Suprapubic skin (tissue), 4 donors: ENCODE data around the gene EPB41L2. TPM values are rescaled to one million over a fixed set of nuclear protein-coding genes. Genes with fewer than 3 reads are reported as not detected.
"Not testable (repeated sequence)": the region's sequence is repeated elsewhere in the genome, so short reads cannot be mapped to it uniquely, and the experiment has no call there.

ENCODE experiments used
- DNase-seq, 2 donors: peaks; one replicate each; pipeline ENCODE4 v3.0.0-alpha.2; 2019; ENCODE audit warnings: low spot score in 2 of 2
- H3K27ac ChIP-seq: fragments of 200-600 bp; sonication (generic); one replicate; pipeline ENCODE4 v1.5.1; 2019
- H3K27me3 ChIP-seq: fragments of 200-600 bp; sonication (generic); one replicate; pipeline ENCODE4 v1.5.1; 2019
- H3K36me3 ChIP-seq: fragments of 200-600 bp; sonication (generic); one replicate; pipeline ENCODE4 v1.5.1; 2019
- H3K4me1 ChIP-seq: fragments of 200-600 bp; sonication (generic); one replicate; pipeline ENCODE4 v1.5.1; 2019
- H3K4me3 ChIP-seq: fragments of 200-600 bp; sonication (generic); one replicate; pipeline ENCODE4 v1.5.1; 2019; ENCODE audit warnings: mild to moderate bottlenecking
- H3K9me3 ChIP-seq: fragments of 200-600 bp; sonication (generic); one replicate; pipeline ENCODE4 v1.5.1; 2019
- CTCF ChIP-seq, 2 donors: fragments of 200-600 bp in 1 of 2; fragments of 450-650 bp in 1 of 2; sonication (generic) in 1 of 2; IDR thresholded peaks; one replicate each; pipeline ENCODE4 v1.5.1; 2016 to 2019; ENCODE audit warnings: antibody characterized with exemption in 2 of 2, mild to moderate bottlenecking in 1 of 2, moderate library complexity in 1 of 2
- EP300 ChIP-seq: sonication (generic); formaldehyde crosslinking; IDR thresholded peaks from one replicate; pipeline ENCODE4 v1.6.1; 2017; ENCODE audit warnings: antibody characterized with exemption
- POLR2A ChIP-seq, 2 donors: fragments of 450-650 bp; IDR thresholded peaks; one replicate each; pipeline ENCODE4 v1.6.1; 2017; ENCODE audit warnings: antibody characterized with exemption in 2 of 2, mild to moderate bottlenecking in 2 of 2, moderate library complexity in 2 of 2
- POLR2AphosphoS5 ChIP-seq, 3 donors: sonication (generic); formaldehyde crosslinking; IDR thresholded peaks; one replicate each; pipeline ENCODE4 v1.6.1; 2017; ENCODE audit warnings: antibody characterized with exemption in 3 of 3
- WGBS: methylation state at CpG from one replicate; pipeline ENCODE4 v1.1.5; 2018; 5-methylcytosine and 5-hydroxymethylcytosine counted together
- total RNA-seq, 4 donors: library from RNA; depleted of rRNA; stranded (reverse); fragments of >200 nt; gene quantifications; one replicate each; pipeline ENCODE4 v1.1.0, GENCODE V29; 2016

The EPB41L2 gene
- total RNA-seq, 4 donors from 2014 or later: 11.4 to 26.8 (median 15.4) TPM

GRCh38 chr6:130822736-130823135, 240.3 kb downstream of the EPB41L2 start:
- no peak overlapping the region for H3K4me3 ChIP-seq
- no peaks in the 10 kb centered on the region for H3K27me3 ChIP-seq
- H3K27ac ChIP-seq: no peak overlapping the region
- DNase-seq: no peak
- no peaks in the 10 kb centered on the region for H3K36me3 ChIP-seq
- H3K4me1 ChIP-seq: no peaks in the 10 kb centered on the region
- no peaks in the 10 kb centered on the region for H3K9me3 ChIP-seq
- TF ChIP-seq CTCF (IDR thresholded peaks at IDR 0.05): no peak
- TF ChIP-seq POLR2AphosphoS5 (IDR thresholded peaks at IDR 0.05): no peak
- TF ChIP-seq EP300: no peak
- TF ChIP-seq POLR2A (IDR thresholded peaks at IDR 0.05): no peak
- 96% methylated on average over 1 of the region's 1 CpG for WGBS

- H3K4me1 ChIP-seq: no peaks in the 10 kb centered on the region
- no peaks in the 10 kb centered on the region for H3K9me3 ChIP-seq
- H3K27me3 ChIP-seq: no peaks in the 10 kb centered on the region
- no peak for DNase-seq
- no peak overlapping the region for H3K27ac ChIP-seq
- no peak for TF ChIP-seq EP300
- TF ChIP-seq POLR2AphosphoS5 (IDR thresholded peaks at IDR 0.05): no peak
- no peak for TF ChIP-seq POLR2A (IDR thresholded peaks at IDR 0.05)
- TF ChIP-seq CTCF (IDR thresholded peaks at IDR 0.05): no peak
- no peak overlapping the region for H3K4me3 ChIP-seq
- H3K36me3 ChIP-seq: no peaks in the 10 kb centered on the region
- WGBS: 91% methylated on average over 5 of the region's 5 CpGs
Measured at GRCh38 chr6:130815200-130816071, 247.6 kb downstream of the EPB41L2 start.

- DNase-seq: no peak
- Histone ChIP-seq H3K9me3 (no peaks in the 10 kb centered on the region), H3K4me1 (no peaks in the 10 kb centered on the region), H3K4me3 (no peak overlapping the region), H3K27me3 (no peaks in the 10 kb centered on the region), H3K36me3 (no peaks in the 10 kb centered on the region), H3K27ac (no peak overlapping the region)
- no peak for TF ChIP-seq EP300
- no peak for TF ChIP-seq CTCF (IDR thresholded peaks at IDR 0.05)
- TF ChIP-seq POLR2AphosphoS5 (IDR thresholded peaks at IDR 0.05): no peak
- no peak for TF ChIP-seq POLR2A (IDR thresholded peaks at IDR 0.05)
- WGBS: 91% methylated on average over 3 of the region's 3 CpGs
Measured at GRCh38 chr6:130814506-130814905, 248.5 kb downstream of the EPB41L2 start.

GRCh38 chr6:130811932-130812331, 251.1 kb downstream of the EPB41L2 start:
- WGBS: 96% methylated on average over 5 of the region's 5 CpGs
- Histone ChIP-seq H3K9me3 (no peaks in the 10 kb centered on the region), H3K4me1 (no peaks in the 10 kb centered on the region), H3K36me3 (no peaks in the 10 kb centered on the region), H3K27ac (no peak overlapping the region), H3K27me3 (no peaks in the 10 kb centered on the region), H3K4me3 (no peak overlapping the region)
- no peak for DNase-seq
- TF ChIP-seq POLR2AphosphoS5 (IDR thresholded peaks at IDR 0.05): no peak
- TF ChIP-seq EP300: no peak
- no peak for TF ChIP-seq CTCF (IDR thresholded peaks at IDR 0.05)
- TF ChIP-seq POLR2A (IDR thresholded peaks at IDR 0.05): no peak

GRCh38 chr6:130810307-130811030, 252.6 kb downstream of the EPB41L2 start:
- WGBS: 35% methylated on average over 9 of the region's 9 CpGs
- H3K36me3 ChIP-seq: no peaks in the 10 kb centered on the region
- no peaks in the 10 kb centered on the region for H3K4me1 ChIP-seq
- DNase-seq: no peak
- no peak overlapping the region for H3K4me3 ChIP-seq
- H3K27ac ChIP-seq: no peak overlapping the region
- TF ChIP-seq POLR2A (IDR thresholded peaks at IDR 0.05) (no peak), CTCF (IDR thresholded peaks at IDR 0.05) (no peak), POLR2AphosphoS5 (IDR thresholded peaks at IDR 0.05) (no peak), EP300 (no peak)
- H3K27me3 ChIP-seq: no peaks in the 10 kb centered on the region
- H3K9me3 ChIP-seq: no peaks in the 10 kb centered on the region

- H3K9me3 ChIP-seq, H3K27me3 ChIP-seq, H3K36me3 ChIP-seq, H3K27ac ChIP-seq, H3K4me3 ChIP-seq, DNase-seq, H3K4me1 ChIP-seq: not testable (repeated sequence)
- 98% methylated on average over 37 of the region's 37 CpGs for WGBS
Measured at GRCh38 chr6:130801368-130801767, 261.7 kb downstream of the EPB41L2 start.
